Measurements from ENCODE around the gene PDCD1.

PDCD1 gene

DNA sequence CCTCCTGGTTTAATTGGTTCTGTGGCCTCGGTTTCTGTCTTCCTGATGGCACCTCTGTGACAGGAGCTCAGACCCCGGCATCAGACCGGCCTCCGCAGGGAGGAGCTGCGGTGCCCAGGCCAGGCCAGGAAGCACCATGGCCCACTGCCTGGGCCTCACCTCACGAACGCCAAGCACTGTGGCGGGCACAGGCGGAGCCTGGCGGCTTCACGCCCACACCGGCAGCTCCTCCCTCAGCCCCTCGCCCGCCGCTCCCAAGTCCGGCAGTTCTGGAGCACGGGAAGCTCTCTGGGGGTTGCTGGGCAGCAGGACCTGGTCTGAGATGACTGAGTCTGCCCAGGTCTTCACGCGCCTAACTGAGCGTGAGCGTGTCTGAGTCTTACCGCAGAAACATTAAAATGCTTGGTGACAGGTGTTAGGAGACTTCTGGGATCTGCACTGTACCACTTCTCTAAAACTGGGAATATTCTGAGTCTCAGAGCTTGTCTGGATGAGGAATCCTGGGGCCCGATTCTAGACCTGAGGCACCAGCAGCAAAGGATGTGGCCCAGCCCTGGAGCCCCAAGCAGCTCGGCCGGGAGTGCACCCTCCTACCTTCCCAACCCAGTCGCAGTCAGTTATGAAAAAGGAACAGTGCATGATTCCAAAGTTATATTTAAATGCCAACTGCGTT, 32.8 kb upstream of the PDCD1 start:
- CTCF ChIA-PET = no interaction called here
- TF ChIP-seq, protein P1, sequence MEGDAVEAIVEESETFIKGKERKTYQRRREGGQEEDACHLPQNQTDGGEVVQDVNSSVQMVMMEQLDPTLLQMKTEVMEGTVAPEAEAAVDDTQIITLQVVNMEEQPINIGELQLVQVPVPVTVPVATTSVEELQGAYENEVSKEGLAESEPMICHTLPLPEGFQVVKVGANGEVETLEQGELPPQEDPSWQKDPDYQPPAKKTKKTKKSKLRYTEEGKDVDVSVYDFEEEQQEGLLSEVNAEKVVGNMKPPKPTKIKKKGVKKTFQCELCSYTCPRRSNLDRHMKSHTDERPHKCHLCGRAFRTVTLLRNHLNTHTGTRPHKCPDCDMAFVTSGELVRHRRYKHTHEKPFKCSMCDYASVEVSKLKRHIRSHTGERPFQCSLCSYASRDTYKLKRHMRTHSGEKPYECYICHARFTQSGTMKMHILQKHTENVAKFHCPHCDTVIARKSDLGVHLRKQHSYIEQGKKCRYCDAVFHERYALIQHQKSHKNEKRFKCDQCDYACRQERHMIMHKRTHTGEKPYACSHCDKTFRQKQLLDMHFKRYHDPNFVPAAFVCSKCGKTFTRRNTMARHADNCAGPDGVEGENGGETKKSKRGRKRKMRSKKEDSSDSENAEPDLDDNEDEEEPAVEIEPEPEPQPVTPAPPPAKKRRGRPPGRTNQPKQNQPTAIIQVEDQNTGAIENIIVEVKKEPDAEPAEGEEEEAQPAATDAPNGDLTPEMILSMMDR (IDR thresholded peaks at IDR 0.05; ENCODE audit: control extremely low read depth, extremely low read depth, low read depth, missing control alignments) = no peak
- POLR2A ChIA-PET = interaction anchor here (0.6 kb wide), 1 partner anchor 1068 kb away, joined by 5 read pairs; no protein-coding TSS in a partner anchor
- no peak for DNase-seq (ENCODE audit: extremely low spot score)

GRCh38 chr2:241890524-241891235, 32.0 kb upstream of the PDCD1 start:
- no peak for DNase-seq (ENCODE audit: extremely low spot score)
- TF ChIP-seq, protein P1 (IDR thresholded peaks at IDR 0.05; ENCODE audit: control extremely low read depth, extremely low read depth, low read depth, missing control alignments) = no peak
- CTCF ChIA-PET = no interaction called here
- POLR2A ChIA-PET = interaction anchor here (0.6 kb wide), 1 partner anchor 1067 kb away, joined by 5 read pairs; no protein-coding TSS in a partner anchor

GRCh38 chr2:241888641-241889040, 29.9 kb upstream of the PDCD1 start:
- DNase-seq (ENCODE audit: extremely low spot score) = no peak
- TF ChIP-seq, protein P1 (IDR thresholded peaks at IDR 0.05; ENCODE audit: control extremely low read depth, extremely low read depth, low read depth, missing control alignments) = no peak

DNA sequence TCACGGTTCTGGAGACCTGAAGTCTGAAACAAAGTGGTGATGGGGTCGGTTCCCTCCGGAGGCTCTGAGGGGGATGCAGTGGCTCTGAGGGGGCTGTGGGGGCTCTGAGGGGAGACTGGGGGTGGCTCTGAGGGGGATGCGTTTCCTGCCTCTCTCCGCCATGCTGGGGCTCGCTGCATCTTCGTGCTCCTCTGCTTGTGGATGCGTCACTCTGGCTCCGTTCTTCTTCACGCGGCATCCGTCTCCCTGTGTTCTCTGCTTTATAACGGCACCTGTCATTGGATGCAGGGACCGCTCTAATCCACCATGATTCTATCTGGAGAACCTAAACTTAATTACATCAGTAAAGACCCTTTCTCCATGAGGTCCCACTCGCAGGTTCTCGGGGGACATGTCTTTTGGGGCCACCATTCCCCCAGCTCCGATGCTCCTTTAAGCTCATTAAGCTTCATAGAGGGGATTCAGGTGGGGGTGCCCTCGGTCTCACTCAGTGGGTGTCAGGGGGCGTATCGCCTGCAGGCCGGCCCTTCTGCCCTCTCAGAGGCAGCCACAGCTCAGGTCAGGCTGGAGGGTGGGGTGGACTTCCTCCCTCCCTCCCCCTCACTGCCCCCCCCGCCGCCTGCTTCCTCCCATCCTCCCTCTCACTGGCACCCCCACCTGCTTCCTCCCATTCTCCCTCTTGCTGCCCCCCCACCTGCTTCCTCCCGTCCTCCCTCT, 29.3 kb upstream of the PDCD1 start:
- ChIA-PET POLR2A (no interaction called here), CTCF (no interaction called here)
- DNase-seq (ENCODE audit: extremely low spot score) = no peak
- TF ChIP-seq, protein P1 (IDR thresholded peaks at IDR 0.05; ENCODE audit: control extremely low read depth, extremely low read depth, low read depth, missing control alignments) = no peak

More at GRCh38 chr2:241888641-241889040, 29.9 kb upstream of the PDCD1 start:
- ChIA-PET CTCF (interaction anchor here (0.6 kb wide), 1 partner anchor 174 kb away, joined by 3 read pairs; no protein-coding TSS in a partner anchor), POLR2A (no interaction called here)

DNA sequence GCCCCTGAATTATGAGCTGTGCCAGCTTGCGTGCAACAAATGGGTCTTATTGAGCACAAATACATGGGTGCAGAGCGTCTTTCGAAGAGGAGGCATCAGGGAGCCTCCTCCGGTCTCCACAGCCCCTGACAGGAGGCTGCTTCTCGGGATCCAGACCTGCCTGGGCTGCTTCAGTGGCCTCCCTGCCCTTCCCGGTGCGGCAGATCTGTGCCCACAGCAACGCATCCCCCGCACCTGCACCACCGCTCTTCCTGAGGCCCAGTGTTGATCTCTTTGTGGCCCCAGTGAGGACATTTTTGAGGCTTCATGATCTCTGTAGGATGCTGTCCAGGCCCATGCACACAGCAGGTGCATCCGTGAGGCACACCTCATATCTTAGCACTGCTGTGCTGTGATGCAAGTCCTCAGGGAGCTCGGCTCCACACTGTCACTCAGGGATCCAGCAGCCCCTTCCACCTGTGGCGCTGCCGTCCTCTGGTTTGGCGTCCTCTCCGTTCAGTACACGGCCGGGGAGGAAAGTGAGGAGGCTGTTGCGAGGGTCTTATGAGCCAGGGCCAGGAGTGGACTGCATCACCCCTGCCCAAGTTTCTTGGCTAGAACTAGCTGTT, 28.2 kb upstream of the PDCD1 start:
- TF ChIP-seq, protein P1 (IDR thresholded peaks at IDR 0.05; ENCODE audit: control extremely low read depth, extremely low read depth, low read depth, missing control alignments) = no peak
- ChIA-PET CTCF (no interaction called here), POLR2A (no interaction called here)
- DNase-seq (ENCODE audit: extremely low spot score) = no peak

DNA sequence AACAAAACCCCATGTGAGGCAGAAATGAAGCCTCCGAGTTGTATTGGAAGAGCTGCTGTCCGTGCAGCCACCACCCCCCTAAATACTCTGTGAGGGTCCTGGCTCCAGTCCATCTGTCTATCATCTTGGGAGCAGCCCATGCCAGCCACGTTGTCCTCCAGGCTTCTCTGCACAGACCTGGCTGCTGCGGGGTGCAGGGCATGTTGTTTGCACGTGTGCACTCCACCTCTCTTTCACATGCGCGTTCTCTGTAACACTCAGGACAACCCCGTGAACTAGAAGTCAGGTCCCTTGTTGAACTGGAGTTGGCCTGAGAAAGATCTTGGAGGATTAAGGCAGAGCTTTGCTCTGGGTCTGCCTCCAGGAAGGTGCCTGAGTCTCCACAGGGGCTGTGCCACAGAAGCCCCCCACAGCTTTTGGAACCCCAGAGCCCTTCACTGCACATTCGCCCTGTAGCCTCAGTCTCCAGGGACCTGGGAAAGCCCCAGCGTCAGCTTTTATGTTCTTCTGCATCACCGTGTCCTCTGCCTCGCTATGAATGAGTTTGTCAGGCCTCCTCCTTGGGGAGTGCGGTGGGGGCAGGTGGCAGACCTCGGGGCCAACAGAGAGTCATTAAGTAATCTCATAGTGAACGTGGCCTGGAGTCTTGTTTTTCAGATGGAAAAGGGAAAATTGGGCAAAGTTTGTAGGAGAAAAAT, 27.4 kb upstream of the PDCD1 start:
- POLR2A ChIA-PET = no interaction called here

More for the DNA sequence above, 27.4 kb upstream of the PDCD1 start:
- DNase-seq (ENCODE audit: extremely low spot score) = peak; percentile 54
- TF ChIP-seq, protein P1 (IDR thresholded peaks at IDR 0.05; ENCODE audit: control extremely low read depth, extremely low read depth, low read depth, missing control alignments) = no peak
- CTCF ChIA-PET = no interaction called here

Measured in GM10248 (cell line).